Tibial nerve (tissue), 4 donors: ENCODE measurements around the gene GBX1.

Experiments used
- EP300 ChIP-seq, 2 donors: sonication (generic); formaldehyde crosslinking; IDR thresholded peaks; one replicate each; pipeline ENCODE4 v1.6.1; 2017; ENCODE audit warnings: antibody characterized with exemption in 2 of 2, mild to moderate bottlenecking in 1 of 2
- POLR2A ChIP-seq, 2 donors: fragments of 450-650 bp; IDR thresholded peaks; one replicate each; pipeline ENCODE4 v1.6.1; 2017; ENCODE audit warnings: antibody characterized with exemption in 2 of 2, mild to moderate bottlenecking in 2 of 2, moderate library complexity in 2 of 2
- TF ChIP-seq, protein P1 (sequence below), 5 experiments: fragments of 200-600 bp in 3 of 5; fragments of 450-650 bp in 2 of 5; sonication (generic) in 3 of 5; IDR thresholded peaks; one replicate each; pipeline ENCODE4 v1.5.1; 2016 to 2019; ENCODE audit warnings: antibody characterized with exemption in 5 of 5, mild to moderate bottlenecking in 3 of 5, moderate library complexity in 2 of 5

GRCh38 chr7:151124899-151125399 is 42.5 kb downstream of the GBX1 start:
- TF ChIP-seq, protein P1, sequence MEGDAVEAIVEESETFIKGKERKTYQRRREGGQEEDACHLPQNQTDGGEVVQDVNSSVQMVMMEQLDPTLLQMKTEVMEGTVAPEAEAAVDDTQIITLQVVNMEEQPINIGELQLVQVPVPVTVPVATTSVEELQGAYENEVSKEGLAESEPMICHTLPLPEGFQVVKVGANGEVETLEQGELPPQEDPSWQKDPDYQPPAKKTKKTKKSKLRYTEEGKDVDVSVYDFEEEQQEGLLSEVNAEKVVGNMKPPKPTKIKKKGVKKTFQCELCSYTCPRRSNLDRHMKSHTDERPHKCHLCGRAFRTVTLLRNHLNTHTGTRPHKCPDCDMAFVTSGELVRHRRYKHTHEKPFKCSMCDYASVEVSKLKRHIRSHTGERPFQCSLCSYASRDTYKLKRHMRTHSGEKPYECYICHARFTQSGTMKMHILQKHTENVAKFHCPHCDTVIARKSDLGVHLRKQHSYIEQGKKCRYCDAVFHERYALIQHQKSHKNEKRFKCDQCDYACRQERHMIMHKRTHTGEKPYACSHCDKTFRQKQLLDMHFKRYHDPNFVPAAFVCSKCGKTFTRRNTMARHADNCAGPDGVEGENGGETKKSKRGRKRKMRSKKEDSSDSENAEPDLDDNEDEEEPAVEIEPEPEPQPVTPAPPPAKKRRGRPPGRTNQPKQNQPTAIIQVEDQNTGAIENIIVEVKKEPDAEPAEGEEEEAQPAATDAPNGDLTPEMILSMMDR (IDR thresholded peaks at IDR 0.05), result no peak
- no peak for TF ChIP-seq POLR2A (IDR thresholded peaks at IDR 0.05)
- no peak for TF ChIP-seq EP300 (IDR thresholded peaks at IDR 0.05)
